Gastrocnemius medialis (tissue), 4 donors: ENCODE measurements around the gene SPCS3. TPM values are rescaled to one million over a fixed set of nuclear protein-coding genes. Genes with fewer than 3 reads are reported as not detected.
A peak's percentile ranks its signal among the peaks of the same experiment; 100 is the strongest.
"Not testable (repeated sequence)": the region's sequence is repeated elsewhere in the genome, so short reads cannot be mapped to it uniquely, and the experiment has no call there.

Experiments used
- ATAC-seq, 2 donors: fragments of 150-250 bp; one replicate each; pipeline ENCODE4 v1.9.1; 2016
- DNase-seq, 2 donors: peaks; one replicate each; pipeline ENCODE4 v3.0.0-alpha.2; 2019
- H3K27ac ChIP-seq, 4 donors: fragments of 200-600 bp; sonication (generic); 1 replicate in 1 of 4; 2 replicates in 3 of 4; pipeline ENCODE4 v1.5.1; 2016 to 2018; ENCODE audit warnings: mild to moderate bottlenecking in 2 of 4, moderate library complexity in 1 of 4
- H3K27me3 ChIP-seq, 3 donors: fragments of 200-600 bp; sonication (generic) in 2 of 3; 1 replicate in 1 of 3; 2 replicates in 2 of 3; pipeline versions ENCODE4 v1.5.1 to v1.6.0; 2016 to 2019; ENCODE audit warnings: mild to moderate bottlenecking in 1 of 3, moderate library complexity in 1 of 3
- H3K36me3 ChIP-seq, 2 donors: fragments of 200-600 bp; sonication (generic) in 1 of 2; one replicate each; pipeline ENCODE4 v1.5.1; 2017 to 2018
- H3K4me1 ChIP-seq, 2 donors: fragments of 200-600 bp; sonication (generic) in 1 of 2; one replicate each; pipeline ENCODE4 v1.5.1; 2016 to 2017; ENCODE audit warnings: mild to moderate bottlenecking in 2 of 2
- H3K4me3 ChIP-seq, 4 donors: fragments of 200-600 bp; sonication (generic) in 3 of 4; 1 replicate in 1 of 4; 2 replicates in 3 of 4; pipeline ENCODE4 v1.5.1; 2016 to 2019; ENCODE audit warnings: mild to moderate bottlenecking in 2 of 4
- H3K9me3 ChIP-seq, 3 donors: fragments of 200-600 bp; sonication (generic) in 2 of 3; 1 replicate in 1 of 3; 2 replicates in 2 of 3; pipeline ENCODE4 v1.5.1; 2016 to 2019
- POLR2A ChIP-seq, 2 donors: fragments of 450-650 bp; IDR thresholded peaks; one replicate each; pipeline ENCODE4 v1.6.1; 2017; ENCODE audit warnings: antibody characterized with exemption in 2 of 2, mild to moderate bottlenecking in 2 of 2, moderate library complexity in 2 of 2
- in situ Hi-C, 4 donors: fragments of 200-750 bp; cut with MboI; loops; one replicate each; pipeline versions ENCODE4 v1.15.0 to v1.8.0; 2017; ENCODE audit warnings: low sequenced_read_pairs in 4 of 4
- intact Hi-C: fragments of 100-400 bp; cut with DNase I; formaldehyde crosslinking; loops from one replicate; pipeline ENCODE4 v1.15.1; 2023; ENCODE audit warnings: low total_unique reads
- total RNA-seq, 4 donors: library from RNA; depleted of rRNA; stranded (reverse); fragments of >200 nt; gene quantifications; one replicate each; pipeline versions ENCODE4 v1.1.0 to v1.2.3, GENCODE V29; 2016
- TF ChIP-seq, protein P1 (sequence below), 5 experiments: fragments of 450-650 bp in 3 of 5; fragments of 200-600 bp in 2 of 5; sonication (generic) in 2 of 5; IDR thresholded peaks in 4 of 5; conservative IDR thresholded peaks in 1 of 5; 1 replicate in 4 of 5; 2 replicates in 1 of 5; pipeline ENCODE4 v1.5.1; 2016 to 2019; ENCODE audit warnings: antibody characterized with exemption in 5 of 5, mild to moderate bottlenecking in 3 of 5, moderate library complexity in 3 of 5

The SPCS3 gene
- total RNA-seq, 4 donors from 2014 or later = 25.7 to 37.7 (median 34.7) TPM

DNA sequence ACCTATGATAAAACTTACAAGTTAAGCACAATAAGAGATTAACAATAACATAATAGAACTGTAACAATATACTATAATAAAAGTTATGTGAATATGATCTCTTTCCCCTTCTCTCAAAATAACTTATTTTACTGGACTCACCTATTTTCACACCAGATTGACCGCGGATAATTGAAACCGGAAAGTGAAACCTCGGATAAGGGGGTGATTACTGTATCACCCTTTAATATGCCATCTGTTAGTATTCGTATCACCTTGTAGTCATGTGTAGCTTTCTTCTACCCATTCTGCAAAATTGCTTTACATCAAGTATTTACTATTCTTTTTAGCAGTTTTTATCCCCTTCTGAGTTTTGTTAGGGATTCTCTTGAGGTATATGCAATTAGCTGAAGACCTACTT lies 1.8 kb downstream of the SPCS3 start:
- in situ Hi-C loops (no loop called here), intact Hi-C loops (loop anchor here (2.0 to 5.0 kb wide), 4 partner anchors 93 to 1121 kb away; partner anchors contain the start of genes AGA and SPATA4)
- ATAC-seq (no peak), DNase-seq (no peak)
- TF ChIP-seq POLR2A (IDR thresholded peaks at IDR 0.05) = no peak
- TF ChIP-seq, protein P1, sequence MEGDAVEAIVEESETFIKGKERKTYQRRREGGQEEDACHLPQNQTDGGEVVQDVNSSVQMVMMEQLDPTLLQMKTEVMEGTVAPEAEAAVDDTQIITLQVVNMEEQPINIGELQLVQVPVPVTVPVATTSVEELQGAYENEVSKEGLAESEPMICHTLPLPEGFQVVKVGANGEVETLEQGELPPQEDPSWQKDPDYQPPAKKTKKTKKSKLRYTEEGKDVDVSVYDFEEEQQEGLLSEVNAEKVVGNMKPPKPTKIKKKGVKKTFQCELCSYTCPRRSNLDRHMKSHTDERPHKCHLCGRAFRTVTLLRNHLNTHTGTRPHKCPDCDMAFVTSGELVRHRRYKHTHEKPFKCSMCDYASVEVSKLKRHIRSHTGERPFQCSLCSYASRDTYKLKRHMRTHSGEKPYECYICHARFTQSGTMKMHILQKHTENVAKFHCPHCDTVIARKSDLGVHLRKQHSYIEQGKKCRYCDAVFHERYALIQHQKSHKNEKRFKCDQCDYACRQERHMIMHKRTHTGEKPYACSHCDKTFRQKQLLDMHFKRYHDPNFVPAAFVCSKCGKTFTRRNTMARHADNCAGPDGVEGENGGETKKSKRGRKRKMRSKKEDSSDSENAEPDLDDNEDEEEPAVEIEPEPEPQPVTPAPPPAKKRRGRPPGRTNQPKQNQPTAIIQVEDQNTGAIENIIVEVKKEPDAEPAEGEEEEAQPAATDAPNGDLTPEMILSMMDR (IDR thresholded peaks at IDR 0.05 in 4 of 5, conservative IDR thresholded peaks at IDR 0.05 in 1 of 5) = no peak
- Histone ChIP-seq H3K4me1 (peaks cover 24 to 31% of the 10 kb centered on the region in 2 donors), H3K36me3 (no peaks in the 10 kb centered on the region), H3K4me3 (peak overlapping the region; percentile 74 to 87 (median 80)), H3K27me3 (no peaks in the 10 kb centered on the region), H3K9me3 (no peaks in the 10 kb centered on the region), H3K27ac (peak overlapping the region; percentile 89 to 96 (median 90))

DNA sequence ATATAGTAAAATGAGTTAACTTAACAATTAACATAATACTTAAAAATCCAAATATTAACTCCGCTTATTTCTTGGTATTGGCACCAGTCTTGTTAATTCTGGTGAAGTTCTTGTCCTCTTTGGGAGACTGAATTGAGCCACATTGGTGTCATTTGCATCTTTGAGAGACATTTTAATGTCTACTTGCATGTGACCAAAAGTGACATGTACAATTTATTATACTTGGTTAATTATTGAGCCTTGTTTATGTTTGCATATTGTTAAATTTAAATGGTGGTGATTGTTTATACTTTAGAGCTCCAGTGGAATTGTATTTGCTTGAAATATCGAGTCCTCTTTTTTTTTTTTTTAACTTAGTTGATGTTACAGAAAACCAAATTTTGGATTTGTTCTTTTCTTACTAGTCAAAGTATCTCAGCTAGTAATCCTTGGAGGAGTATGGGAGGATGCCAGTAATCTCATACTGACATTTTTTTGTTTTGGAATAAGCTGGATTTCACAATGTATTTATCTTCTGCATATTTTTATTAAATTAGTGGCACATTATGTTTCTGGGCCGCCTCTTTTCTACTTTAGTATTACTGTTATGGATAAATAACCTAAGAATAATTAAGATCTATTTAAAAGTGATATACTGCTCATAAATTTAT lies 3.9 kb downstream of the SPCS3 start:
- Histone ChIP-seq H3K27ac (peak overlapping the region in 1 of 4 donors; percentile 5), H3K9me3 (no peaks in the 10 kb centered on the region), H3K36me3 (no peaks in the 10 kb centered on the region), H3K4me3 (no peak overlapping the region), H3K27me3 (no peaks in the 10 kb centered on the region), H3K4me1 (peaks cover 23 to 31% of the 10 kb centered on the region in 2 donors)
- DNase-seq = no peak
- no peak for ATAC-seq
- intact Hi-C loops = loop anchor here (5.0 kb wide), 3 partner anchors 126 to 1119 kb away; partner anchors contain the start of genes AGA and SPATA4
- TF ChIP-seq POLR2A (IDR thresholded peaks at IDR 0.05) = no peak
- TF ChIP-seq, protein P1 (IDR thresholded peaks at IDR 0.05 in 4 of 5, conservative IDR thresholded peaks at IDR 0.05 in 1 of 5) = no peak
- in situ Hi-C loops = no loop called here

GRCh38 chr4:176324876-176325275 lies 5.1 kb downstream of the SPCS3 start:
- H3K27ac ChIP-seq, DNase-seq: not testable (repeated sequence)

GRCh38 chr4:176333076-176333475 lies 13.3 kb downstream of the SPCS3 start:
- intact Hi-C loops (no loop called here), in situ Hi-C loops (loop anchor here (10.0 to 25.0 kb wide), 4 partner anchors 196 to 396 kb away; no protein-coding TSS in a partner anchor)
- peaks cover 0 to 25% of the 10 kb centered on the region in 2 donors for H3K36me3 ChIP-seq
- no peaks in the 10 kb centered on the region for H3K9me3 ChIP-seq
- no peaks in the 10 kb centered on the region for H3K27me3 ChIP-seq
- H3K27ac ChIP-seq = no peak overlapping the region
- ATAC-seq (no peak), DNase-seq (no peak)
- no peak overlapping the region for H3K4me3 ChIP-seq
- H3K4me1 ChIP-seq = no peaks in the 10 kb centered on the region
- no peak for TF ChIP-seq POLR2A (IDR thresholded peaks at IDR 0.05)
- TF ChIP-seq, protein P1 (IDR thresholded peaks at IDR 0.05 in 4 of 5, conservative IDR thresholded peaks at IDR 0.05 in 1 of 5) = no peak

More at GRCh38 chr4:176324876-176325275, 5.1 kb downstream of the SPCS3 start:
- not testable (repeated sequence) for H3K4me3 ChIP-seq, H3K27me3 ChIP-seq, ATAC-seq, H3K9me3 ChIP-seq
- peaks cover 17 to 25% of the 10 kb centered on the region in 2 donors for H3K4me1 ChIP-seq
- in situ Hi-C loops = loop anchor here in 3 of 4 donors (25.0 kb wide), 3 partner anchors 188 to 388 kb away; no protein-coding TSS in a partner anchor
- intact Hi-C loops = loop anchor here (5.0 kb wide), 3 partner anchors 128 to 1117 kb away; partner anchors contain the start of genes AGA and SPATA4
- H3K36me3 ChIP-seq = peaks cover 0 to 12% of the 10 kb centered on the region in 2 donors

GRCh38 chr4:176334066-176334465 lies 14.3 kb downstream of the SPCS3 start:
- Histone ChIP-seq H3K9me3 (no peaks in the 10 kb centered on the region), H3K36me3 (peaks cover 0 to 21% of the 10 kb centered on the region in 2 donors), H3K4me3 (no peak overlapping the region), H3K4me1 (no peaks in the 10 kb centered on the region), H3K27me3 (no peaks in the 10 kb centered on the region), H3K27ac (no peak overlapping the region)
- DNase-seq (no peak), ATAC-seq (no peak)
- intact Hi-C loops (no loop called here), in situ Hi-C loops (loop anchor here (10.0 to 25.0 kb wide), 4 partner anchors 197 to 397 kb away; no protein-coding TSS in a partner anchor)
- TF ChIP-seq, protein P1 (IDR thresholded peaks at IDR 0.05 in 4 of 5, conservative IDR thresholded peaks at IDR 0.05 in 1 of 5) = no peak
- no peak for TF ChIP-seq POLR2A (IDR thresholded peaks at IDR 0.05)
